GM12874 (cell line): Measurements from ENCODE around the gene PTCHD1.

Source experiments
- CTCF ChIP-seq: IDR thresholded peaks from 2 replicates; pipeline ENCODE4 v1.5.1; 2011; ENCODE audit warnings: low read depth, mild to moderate bottlenecking, control low read depth, low read length, moderate library complexity; ENCODE audit not compliant: insufficient read depth

PTCHD1 gene

GRCh38 chrX:23380581-23380980 lies 45.9 kb downstream of the PTCHD1 start:
- no peak for TF ChIP-seq CTCF

- TF ChIP-seq CTCF: no peak
Observed at GRCh38 chrX:23381099-23382087, 46.7 kb downstream of the PTCHD1 start.

GRCh38 chrX:23382572-23382971 lies 47.9 kb downstream of the PTCHD1 start:
- TF ChIP-seq CTCF: no peak

GRCh38 chrX:23383411-23383810 lies 48.8 kb downstream of the PTCHD1 start:
- no peak for TF ChIP-seq CTCF

- TF ChIP-seq CTCF: no peak
Observed at GRCh38 chrX:23385242-23385641, 50.6 kb downstream of the PTCHD1 start.

- no peak for TF ChIP-seq CTCF
Observed at GRCh38 chrX:23386260-23386659, 51.6 kb downstream of the PTCHD1 start.

- TF ChIP-seq CTCF: no peak
Observed at GRCh38 chrX:23386726-23387125, 52.1 kb downstream of the PTCHD1 start.
